HG03571 (cell line): ENCODE measurements around the gene SIX5.
"Not testable (repeated sequence)": the region's sequence is repeated elsewhere in the genome, so short reads cannot be mapped to it uniquely, and the experiment has no call there.

Source experiments
- ATAC-seq: cut with Tn5 transposase; IDR thresholded peaks from one replicate; pipeline ENCODE4 v1.9.1; 2021; ENCODE audit not compliant: unreplicated experiment

SIX5 gene

DNA sequence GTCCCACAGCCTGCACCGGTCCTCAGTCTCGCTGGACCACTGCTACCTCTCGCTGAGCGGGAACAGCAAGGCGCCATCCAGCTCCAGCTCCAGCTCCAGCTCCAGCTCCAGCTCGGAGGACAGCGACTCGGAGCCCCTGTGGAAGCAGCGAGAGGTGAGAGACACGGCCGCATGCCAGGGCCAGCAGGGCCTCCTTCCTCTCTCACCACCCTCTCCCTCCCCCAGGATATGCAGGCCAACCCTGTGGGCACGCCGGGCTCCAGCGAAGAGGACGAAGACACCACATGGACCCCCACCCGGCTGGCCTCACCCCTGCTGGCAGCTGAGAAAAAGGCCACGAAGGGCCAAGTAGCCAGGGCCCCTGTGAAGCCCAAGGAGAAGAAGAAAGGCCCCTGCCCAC, 7.3 kb downstream of the SIX5 start:
- ATAC-seq, result no peak

DNA sequence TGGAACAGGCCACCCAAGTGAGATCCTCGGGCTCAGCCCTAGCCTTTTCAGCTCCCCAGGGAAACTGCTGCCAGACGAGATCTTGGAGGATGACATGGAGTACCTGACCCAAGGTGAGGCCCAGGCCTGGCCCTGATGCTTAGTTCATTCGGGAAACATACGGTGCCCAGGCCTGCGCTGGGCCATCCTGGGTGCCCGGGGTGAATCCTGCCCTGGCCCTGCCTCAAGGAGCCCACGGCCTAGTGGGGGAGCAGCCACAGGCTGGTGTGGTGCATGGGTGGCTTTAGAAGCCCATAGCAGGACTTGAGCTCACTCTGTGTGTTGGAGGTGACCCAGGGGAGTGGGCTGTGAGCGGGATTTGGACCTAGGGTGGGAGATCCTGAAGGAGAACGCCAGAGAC, 10.1 kb downstream of the SIX5 start:
- ATAC-seq, result no peak

DNA sequence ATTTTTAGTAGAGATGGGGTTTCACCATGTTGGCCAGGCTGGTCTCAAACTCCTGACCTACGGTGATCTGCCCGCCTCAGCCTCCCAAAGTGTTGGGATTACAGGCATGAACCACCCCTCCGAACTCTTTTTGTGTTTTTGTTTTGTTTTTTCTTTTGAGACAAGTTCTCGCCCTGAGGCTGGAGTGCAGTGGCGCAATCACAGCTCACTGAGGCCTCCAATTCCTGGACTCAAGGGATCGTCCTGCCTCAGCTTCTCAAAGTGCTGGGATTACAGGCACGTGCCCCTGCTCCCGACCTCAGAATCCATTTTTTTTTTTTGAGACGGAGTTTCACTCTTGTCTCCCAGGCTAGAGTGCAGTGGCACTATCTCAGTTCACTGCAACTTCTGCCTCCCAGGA, 11.4 kb downstream of the SIX5 start:
- ATAC-seq, result no peak

DNA sequence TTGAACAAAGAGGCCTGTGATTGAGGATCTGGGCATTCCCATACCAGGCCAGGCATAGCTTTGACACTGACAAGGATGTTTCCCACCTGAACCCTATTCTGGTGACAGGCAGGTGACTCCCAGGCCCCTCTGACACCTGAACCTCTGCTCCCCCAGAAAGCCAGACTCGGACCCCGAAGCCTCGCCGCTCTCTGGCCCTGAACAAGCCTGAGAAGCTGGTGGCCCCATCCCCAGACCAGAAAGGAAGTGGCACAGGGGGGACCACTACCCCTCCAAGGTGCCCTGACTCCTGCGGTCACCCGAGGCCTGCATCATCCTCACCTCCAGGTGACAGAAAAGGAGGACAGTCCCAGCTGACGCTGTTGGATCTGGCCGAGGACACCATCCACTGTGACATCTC, 14.7 kb downstream of the SIX5 start:
- no peak for ATAC-seq

DNA sequence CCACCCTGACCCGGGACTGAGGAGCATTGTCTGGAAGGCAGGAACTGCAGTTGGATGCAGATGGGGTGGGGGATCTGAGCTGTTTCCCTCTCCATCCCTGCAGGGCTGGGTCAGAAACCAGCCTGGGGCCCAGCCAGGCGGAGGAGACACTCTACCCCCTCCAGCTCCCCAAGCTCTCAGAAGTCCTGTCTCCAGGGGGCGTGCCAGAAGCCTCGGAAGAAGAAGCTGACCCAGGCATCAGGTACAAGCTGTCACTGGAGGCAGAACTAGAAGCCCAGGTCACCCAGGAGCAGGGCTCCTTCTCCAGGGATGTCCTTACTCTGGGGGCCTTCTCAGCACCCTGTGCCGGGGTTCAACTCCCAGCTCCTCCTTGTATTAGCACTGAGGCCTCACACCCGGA, 15.5 kb downstream of the SIX5 start:
- no peak for ATAC-seq

DNA sequence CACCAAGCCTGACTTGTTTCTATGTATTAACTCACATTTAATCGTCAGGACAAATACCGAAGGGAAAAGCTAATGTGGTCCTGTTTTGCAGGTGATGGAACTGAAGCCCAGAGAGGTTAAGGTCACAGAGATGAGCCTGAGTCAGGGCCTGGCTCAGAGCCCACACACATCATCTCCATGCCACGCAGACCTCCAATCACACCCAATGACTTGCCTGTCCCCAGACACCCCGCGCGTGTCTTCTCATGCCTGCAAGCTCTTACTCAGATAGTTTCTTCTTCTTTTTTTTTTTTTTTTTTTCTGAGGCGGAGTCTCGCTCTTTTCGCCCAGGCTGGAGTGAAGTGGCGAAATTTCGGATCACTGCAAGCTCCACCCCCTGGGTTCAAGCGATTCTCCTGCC, 16.4 kb downstream of the SIX5 start:
- ATAC-seq, result no peak

DNA sequence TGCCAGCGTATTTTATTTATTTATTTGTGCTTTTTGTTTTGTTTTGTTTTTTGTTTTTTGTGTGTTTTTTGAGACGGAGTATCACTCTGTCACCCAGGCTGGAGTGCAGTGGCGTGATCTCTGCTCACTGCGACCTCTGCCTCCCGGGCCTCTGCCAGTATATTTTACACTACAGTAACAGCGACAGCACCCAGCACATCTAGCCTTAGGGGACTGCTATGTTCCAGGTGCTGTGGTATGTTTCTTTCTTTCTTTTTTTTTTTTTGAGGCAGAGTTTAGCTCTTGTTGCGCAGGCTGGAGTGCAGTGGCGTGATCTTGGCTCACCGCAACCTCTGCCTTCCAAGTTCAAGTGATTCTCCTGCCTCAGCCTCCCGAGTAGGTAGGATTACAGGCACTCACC, 17.6 kb downstream of the SIX5 start:
- ATAC-seq, result not testable (repeated sequence)

DNA sequence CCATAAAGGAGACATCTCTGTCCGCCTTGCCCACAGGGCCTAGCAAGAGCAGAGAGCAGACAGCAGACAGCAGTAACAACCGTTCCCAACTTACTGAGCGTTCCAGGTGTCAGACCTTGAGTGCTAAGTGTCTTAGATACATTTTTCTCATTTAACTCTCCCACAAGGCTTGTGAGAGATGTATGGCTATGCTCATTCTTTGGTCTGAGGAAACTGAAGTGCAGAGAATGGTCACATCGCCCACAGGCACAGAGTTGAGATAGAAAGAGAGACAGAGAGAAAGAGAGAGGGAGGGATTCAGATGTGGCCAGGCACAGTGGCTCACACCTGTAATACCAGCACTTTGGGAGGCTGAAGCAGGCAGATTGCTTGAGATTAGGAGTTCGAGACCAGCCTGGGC, 21.5 kb downstream of the SIX5 start:
- no peak for ATAC-seq

DNA sequence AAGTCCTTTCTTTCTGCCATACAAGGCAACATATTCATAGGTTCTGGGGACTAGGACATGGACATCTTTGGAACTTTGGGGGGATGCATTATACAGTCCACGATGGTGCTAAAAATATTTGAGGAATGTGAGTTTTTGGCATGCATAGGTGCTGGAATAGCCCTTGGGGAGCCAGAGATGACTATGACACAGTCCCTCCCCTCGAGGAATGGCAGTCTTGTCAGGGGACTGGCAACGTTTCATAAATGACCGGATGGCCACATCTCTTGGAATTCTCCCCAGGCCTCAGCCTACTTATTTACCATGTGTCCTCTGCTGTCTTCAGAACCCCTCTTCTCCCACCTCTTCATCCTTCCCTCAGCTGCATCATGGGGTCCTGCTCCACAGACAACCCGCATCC, 22.2 kb downstream of the SIX5 start:
- ATAC-seq, result no peak

DNA sequence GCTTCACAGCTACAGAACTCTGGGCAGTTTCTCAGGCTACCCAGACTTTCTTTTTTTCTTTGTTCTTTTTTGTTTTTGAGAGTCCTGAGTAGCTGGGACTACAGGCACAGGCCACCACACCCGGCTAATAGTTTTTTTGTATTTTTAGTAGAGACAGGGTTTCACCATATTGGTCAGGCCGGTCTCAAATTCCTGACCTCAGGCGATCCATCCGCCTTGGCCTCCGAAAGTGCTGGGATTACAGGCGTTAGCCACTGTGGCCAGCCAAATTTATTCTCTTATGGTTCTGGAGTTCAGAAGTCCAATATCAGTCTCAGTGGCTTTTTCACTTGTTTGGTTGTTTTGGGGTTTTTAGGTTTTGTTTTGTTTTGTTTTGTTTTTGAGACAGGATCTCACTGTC, 23.4 kb downstream of the SIX5 start:
- no peak for ATAC-seq

DNA sequence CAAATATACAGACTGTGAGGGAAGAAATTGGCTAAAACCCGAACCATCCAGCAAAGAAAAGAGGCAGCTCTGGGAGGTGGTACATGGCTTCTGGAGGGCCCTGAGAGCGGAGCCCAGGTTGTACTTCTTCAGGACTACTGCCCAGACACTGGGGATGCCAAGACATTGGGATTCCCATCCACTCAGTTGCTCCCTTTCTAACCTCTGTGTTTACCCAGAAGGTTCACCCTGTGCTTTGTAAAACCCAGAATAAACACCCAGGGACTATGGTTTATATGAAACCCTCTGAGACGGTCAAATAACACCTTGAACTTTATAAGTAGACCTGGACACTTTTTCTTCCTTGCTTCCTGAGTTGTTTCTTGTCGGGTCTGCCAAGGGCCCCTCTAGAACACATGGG, 26.1 kb downstream of the SIX5 start:
- no peak for ATAC-seq

DNA sequence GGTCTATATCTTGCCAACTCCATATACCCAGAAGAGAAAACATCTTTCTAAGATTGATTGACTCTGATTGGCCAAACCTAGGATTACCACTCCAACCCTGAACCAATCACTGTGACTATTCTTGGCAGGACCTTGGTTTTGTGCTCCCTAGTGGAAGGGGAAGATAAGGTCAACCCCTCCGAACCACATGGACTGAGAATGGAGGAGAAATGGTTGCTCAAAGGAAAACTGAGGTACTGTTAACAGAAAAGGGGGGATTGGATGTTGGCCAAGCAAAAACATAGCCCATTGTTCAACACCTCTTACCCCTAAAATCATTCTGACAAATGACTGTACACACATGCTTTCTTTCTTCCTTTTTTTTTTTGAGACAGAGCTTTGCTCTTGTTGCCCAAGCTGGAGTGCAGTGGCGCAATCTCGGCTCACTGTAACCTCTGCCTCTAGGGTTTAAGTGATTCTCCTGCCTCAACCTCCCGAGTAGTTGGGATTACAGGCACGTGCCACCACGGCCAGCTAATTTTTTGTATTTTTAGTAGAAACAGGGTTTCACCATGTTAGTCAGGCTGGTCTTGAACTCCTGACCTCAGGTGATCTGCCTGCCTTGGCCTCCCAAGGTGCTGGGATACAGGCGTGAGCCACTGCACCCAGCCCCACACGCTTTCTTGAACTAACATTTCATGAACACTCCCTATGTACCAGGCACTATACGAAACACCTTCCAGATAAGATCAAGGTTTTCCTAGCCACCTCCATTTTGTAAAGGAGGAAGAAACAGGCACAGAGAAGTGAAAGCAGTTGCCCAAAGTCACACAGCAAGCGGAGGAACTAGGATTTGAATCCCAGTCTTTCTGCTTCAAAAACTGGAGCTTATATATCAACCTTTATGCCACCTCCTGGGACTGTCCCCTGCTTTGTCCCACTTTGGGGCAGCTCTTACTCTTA, 29.3 kb downstream of the SIX5 start:
- ATAC-seq, result no peak

DNA sequence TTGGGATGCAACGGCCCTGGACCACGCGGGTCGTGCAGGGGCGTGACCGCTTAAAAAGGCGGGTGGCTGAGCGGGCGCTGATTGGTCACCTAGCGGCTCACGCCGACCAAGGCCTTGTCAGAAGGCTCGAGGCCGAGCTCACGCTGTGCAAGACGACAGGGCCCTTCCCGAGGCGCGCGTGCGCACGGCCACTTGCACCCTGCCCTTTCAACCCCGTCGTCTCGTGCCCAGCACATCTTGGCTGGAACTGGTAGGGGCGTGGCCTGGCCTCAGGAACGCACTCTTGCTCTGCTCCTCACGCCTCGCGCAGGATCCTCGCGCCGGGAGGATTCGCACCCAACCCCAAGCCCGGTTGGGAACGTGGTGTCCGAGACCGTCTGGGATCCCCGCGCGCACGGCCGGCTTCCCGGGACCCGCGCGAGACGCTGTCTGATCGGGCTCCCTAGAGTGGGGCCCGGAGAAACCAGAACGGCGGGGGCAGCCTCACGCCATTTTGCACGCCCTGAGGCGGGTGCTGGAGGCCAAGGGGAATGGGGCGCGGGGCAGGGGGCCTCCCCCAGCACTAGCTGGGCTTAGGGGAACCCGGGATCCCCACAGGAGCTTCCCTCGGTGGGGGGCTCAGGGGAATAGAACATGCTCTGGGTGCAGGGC, 35.8 kb downstream of the SIX5 start, which contains the start of gene MEIOSIN:
TSS of gene MEIOSIN (plus strand) at position 280 of the 651 bp plus-strand sequence. CDS start 1,938 bp downstream, outside the sequence.
- no peak for ATAC-seq

DNA sequence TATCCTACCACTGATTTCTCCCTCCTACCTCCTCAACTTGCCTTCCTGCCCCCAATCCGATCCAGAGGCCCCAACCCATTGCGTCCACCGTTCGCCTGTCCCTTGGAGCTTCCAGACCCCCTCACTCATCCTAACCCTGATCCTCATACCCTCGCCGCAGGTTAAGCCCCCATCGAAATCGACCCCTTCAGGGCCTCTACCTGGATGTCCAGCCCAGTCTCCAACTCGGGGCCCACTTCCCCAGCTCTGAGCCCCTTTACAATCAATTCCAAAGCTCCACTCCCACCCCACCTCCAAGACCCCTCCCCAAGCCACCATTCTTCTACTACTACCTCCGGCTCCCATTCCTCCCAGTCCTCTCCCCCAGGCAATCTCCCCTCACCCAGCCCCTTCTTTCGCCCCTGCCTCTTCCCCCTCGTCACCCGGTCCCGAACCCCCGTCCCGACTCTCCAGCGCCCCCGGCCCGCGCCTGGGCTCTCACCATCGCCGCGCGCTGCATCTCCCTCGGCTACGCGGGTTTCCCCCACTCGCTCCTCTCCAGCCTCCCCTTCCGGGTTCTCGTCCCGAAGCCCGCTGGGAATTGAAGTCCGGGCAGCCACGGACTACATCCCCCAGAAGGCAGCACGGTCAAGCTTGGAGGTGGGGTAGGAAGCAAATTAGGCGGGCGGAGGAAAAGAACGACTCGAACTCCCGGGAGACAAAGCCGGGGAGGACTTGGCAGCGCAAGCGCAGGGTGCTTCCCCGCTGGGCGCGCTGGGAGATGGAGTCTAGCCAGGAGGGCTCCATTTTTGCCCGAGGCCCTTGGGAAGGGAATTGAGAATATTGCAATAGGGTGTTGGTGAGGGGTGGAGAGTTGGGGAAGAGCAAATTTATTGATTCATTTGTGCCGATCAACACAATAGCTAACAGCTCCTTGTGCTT, 38.4 kb downstream of the SIX5 start, which contains the start of gene FBXO46:
TSS of gene FBXO46 (minus strand) at position 529 of the 921 bp plus-strand sequence. CDS start 17,401 bp downstream, outside the sequence.
- peak; percentile 76 for ATAC-seq

DNA sequence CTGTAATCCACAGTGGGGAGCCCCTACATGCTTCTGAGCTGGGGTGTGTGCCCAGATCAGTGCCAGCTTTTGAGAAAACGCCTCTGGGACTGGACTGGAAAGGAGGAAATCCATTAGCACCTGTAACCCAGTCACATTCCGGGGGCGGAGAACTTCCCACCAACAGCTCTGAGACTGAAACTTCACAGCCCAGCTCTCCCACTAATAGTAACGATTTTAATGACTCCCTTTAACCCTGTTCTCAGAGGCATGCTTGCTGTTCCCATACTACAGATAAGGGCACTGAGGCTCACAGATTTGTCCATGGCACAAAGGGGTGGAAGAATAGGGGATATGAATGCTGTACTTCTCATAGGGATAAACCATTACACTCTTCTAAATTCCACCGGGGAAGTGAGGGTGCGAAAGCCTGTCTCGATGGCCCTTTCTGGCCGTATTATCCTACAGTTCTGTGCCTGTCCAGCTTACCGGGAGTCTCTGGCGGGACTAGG, 39.2 kb downstream of the SIX5 start:
- ATAC-seq, result no peak

DNA sequence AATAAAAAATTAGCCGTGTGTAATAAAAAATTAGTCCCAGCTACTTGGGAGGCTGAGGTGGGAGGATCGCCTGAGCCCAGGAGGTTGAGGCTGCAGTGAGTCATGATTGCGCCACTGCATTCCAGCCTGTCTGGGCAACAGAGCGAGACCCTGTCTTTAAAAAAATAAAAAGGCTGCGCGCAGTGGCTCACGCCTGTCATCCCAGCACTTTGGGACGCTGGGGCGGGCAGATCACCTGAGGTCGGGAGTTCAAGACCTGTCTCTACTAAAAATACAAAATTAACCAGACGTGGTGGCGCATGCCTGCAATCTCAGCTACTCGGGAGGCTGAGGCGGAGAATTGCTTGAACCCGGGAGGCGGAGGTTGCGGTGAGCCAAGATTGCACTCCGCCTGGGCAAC, 40.4 kb downstream of the SIX5 start:
- ATAC-seq, result not testable (repeated sequence)

DNA sequence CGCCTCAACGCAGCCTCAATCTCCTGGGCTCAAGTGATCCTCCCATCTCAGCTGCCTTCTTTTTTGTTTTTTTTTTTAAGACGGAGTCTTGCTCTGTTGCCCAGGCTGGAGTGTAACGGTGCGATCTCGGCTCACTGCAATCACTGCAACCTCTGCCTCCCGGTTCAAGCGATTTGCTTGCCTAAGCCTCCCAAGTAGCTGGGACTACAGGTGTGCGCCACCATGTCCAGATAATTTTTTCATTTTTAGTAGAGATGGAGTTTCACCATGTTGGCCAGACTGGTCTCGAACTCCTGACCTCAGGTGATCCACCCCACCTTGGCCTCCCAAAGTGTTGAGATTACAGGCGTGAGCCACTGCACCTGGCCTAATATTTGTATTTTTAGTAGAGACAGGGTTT, 49.0 kb downstream of the SIX5 start:
- ATAC-seq, result not testable (repeated sequence)

DNA sequence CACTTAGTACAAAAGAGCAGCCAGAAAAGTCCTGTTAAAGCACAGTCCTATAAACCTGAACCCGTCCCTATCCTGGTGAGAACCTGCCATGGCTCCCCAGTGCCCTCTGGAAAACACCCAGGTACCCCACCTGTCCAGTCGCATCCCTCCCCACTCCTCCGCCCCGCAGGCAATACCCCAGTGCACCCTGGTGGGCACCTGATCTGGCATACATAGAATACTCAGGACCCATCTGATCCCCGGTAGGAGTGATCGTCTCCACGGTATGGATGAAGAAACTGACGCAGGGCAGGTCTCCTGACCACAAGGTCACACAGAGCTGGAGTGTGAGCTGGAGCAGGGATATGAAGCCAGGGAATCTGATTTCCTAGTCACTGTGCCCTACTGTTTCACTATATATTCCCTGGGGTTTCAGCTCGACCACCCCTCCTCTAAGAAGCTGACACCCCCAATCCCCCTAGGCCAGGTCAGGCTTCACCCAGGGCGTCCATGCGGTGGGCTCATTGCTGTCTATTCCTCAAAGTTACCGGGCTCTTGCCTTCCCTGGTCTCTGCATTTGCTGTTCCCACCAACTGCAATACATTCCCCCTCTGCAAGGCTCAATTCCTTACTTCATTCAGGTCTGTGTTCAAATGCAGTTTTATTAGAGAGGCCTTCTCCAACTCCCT, 50.9 kb downstream of the SIX5 start:
- no peak for ATAC-seq

DNA sequence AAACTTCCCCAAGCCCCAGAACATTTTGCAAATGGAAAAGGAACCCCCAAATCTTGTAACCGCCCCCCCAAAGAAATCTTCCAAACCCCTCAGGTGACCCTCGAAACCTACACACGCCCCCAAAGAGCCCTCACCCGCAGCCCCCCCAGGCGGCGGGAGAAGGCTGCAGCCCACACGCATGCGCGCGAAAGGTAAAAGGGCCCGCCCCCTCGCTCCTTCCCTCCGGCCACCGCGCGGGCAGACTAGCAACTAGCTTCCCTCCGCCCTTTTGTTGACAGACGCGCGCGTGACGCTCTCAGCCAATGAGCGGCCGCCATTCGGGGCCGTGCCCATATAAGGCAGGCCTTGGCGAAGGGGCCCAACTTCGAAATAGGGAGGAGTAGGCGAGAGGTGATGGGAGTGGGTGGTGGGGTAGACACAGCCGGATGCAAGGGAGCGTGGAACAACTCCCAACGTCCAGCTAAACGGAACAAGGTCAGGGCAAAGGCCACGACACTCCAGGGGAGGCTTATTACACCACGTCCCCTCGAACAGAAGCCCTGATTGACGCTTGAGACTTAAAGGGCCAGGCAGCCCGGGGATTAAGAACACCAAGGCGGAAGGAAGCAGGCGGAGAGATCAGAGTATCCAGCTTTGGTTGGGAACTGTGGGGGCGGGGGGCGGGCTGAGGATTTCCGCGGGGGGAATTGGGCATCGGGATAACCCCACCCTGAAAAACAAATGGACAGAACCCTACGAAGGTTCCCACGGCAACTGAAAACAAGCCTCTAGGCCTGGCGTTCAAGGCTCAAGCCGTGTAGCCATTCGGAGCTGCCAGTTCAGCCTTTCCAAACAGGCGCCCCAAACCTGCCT, 51.7 kb downstream of the SIX5 start:
- ATAC-seq, result peak; percentile 87
